Stromal cell of bone marrow (primary cell): ENCODE measurements around the gene RGS12.
"Not testable (repeated sequence)": the region's sequence is repeated elsewhere in the genome, so short reads cannot be mapped to it uniquely, and the experiment has no call there.

Source experiments
- DNase-seq: peaks from one replicate; pipeline ENCODE4 v3.0.0-alpha.2; 2012; ENCODE audit warnings: low read depth

RGS12 gene

DNA sequence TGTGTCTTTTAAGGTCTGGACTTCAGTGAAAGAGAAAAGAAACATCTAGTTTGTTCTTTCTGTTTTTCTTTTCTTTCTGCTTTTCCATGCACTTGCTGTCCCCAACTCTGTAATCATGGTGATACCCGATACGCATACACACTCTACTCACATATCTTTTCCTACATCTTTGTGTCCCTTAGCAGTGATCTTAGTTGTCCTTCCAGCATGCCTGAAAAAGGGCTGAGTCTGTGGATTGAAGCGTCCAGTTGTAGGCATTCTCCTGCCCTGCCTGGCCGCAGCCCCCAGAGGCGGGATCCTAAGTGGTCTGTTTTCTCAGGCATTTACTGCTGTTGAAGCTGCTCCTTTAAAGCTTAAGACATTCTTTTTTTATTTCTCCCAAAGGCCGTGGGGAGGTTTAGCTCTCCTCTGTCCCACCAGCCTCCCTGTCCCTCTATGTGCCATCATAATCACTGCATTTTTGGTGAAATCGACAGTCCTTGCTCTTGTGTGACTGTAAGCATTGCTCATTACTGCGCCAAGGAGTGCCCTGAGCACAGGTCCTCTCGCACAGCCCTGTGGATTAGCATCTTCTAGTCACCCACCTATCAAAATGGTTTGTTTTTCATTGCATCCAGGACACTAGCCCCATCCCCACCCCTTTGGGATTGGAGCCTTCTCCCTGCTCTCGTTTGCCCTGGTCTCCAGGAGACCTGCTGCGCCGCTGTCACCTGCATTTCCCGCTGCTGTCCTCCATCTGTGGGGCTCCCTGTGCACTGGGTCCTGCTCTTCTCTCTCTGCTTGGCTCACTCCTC is 4.4 kb downstream of the RGS12 start:
- DNase-seq: no peak

DNA sequence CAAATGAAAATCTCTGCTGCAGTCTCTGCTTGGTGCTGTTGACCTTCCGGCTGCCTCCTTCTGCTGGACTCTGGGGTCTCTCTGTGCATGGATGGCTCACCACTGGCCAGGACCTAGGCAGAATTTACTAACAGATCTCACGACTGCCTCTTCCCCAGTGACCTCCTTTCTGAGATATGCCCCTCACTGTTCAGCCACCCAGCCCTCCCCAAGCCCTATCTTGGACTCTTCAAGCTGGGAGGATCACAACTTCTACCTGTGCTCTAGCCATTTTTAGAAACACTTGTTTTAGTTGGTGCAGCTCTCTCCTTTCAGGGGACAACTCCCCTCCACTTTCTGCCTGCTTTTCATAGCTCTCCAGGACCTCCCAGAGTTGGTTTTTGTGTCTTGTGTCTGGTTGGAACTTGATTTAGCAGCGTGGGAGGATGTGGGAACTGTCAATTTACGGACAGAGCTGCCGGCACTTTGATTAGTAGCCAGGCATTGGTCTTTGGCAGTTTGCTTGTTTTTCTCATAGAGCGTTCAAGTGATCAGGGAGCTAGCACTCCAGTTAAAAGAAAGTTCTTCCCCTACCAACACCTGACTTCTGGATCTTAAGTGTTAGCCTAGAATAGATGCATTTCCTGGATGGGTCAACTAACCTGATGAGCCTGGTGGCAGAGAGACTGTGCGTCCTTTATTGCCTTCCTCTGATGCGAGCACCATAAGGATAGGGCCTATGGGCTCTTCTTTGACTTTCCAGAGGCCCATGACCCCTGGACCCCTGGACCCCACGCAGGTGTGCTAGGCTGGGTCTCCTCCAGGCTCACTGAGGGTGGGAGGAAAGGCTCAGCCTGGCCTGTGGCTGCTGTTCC is 6.5 kb downstream of the RGS12 start:
- DNase-seq: no peak

DNA sequence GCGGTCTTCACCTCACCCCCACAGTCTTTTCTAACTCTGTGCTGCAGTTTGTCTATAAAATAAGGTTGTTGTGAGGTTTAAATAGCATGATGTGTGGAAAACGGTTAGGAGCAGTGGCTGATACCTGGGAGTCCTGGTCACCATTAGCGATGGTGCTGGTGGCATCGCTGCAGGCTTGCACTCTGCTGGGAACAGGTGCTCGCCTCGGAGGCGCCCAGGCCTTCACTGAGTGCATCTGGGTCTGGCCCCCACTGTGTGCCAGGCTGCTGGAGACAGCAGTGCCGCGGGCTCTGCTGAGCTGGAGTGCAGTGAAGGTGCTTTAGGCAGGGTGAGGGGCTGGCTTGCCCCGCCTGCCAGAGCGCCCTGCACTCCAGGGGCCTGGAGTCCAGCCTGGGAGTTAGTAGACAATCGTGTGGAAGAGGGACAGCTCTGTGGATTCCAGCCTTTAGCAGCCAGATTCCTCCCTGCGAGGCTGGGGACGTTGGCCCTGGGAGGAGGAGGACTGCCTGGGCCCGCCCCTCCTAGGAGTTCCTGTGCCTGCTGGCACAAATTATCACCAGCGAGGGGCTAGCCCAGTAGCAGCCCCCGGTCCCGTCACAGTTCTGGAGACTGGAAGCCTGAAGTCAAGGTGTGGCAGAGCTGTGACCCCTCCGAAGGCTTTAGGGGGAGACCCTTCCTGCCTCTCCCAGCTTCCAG is 7.3 kb downstream of the RGS12 start:
- DNase-seq: no peak

DNA sequence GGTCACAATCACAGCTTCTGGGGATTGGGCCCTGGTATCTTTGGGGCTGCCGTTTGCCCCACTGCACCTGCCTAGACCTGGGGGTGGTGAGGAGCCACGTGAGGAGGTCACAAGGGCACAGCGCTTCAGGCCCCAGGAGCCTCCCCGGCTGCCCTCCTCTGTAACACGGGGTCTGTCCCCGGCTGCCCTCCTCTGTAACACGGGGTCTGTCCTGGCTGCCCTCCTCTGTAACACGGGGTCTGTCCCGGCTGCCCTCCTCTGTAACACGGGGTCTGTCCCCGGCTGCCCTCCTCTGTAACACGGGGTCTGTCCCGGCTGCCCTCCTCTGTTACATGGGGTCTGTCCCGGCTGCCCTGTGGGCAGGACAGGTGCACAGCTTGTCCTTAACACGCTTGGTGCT is 8.1 kb downstream of the RGS12 start:
- DNase-seq: not testable (repeated sequence)

DNA sequence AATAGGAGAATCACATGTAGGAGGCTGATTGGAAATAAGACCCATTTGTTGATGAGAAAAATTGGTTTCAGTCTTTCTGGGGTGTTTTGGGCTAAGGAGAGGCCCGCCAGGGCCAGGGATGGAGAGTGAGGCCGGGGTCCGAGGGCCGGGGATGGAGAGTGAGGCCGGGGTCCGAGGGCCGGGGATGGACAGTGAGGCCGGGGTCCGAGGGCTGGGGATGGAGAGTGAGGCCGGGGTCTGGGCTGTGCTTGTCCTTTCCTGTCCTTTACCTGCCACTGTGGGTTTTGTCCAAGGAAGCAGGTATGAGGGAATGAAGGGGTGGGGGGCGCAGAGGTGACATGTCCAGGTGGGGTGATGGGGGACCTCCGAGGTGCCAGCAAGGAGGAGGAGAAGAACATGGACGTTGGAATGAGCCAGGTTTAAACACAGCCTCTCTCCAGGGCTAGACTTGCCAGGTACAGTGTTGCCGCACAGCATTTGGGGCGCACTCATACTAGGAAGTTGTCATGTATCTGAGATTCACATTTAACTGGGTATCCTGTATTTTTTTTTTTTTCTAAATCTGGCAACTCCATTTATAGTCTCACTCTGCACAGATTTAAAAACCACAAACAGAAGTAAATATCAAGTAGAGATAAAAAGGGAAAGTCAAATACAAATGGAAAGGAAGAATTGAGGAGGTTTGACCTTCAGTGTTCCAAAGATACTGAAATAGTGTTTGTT is 8.8 kb downstream of the RGS12 start:
- no peak for DNase-seq

DNA sequence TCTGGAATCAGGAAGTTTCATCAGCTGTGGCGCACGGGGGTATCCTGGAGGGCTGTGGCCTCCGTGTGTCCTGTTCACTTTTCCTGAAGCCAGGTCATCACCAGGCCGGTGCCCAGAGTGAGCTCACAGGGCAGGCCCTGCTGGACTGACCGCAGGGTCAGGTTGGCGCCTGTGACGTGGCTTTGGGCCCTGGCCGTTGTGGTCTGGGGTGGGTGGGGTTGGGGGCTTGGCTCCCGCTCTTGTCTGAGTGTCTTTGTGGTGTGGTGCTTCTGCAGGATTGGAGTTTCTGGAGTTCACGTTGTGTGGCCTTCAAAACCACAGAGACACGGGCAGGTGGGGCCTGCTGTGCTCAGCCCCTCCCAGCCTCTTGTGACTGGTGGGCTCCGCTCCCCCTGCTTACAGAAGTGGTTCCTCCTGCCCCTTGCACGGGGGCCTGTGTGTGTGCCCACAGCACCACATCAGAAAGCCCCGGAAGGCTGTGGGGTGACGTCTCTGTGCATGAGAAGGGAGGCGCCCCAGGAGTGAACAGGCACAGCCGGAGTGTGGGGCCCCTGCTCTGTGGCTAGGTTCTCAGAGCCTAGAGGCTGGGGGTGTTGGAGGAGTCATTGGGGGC is 9.5 kb downstream of the RGS12 start:
- DNase-seq: no peak

DNA sequence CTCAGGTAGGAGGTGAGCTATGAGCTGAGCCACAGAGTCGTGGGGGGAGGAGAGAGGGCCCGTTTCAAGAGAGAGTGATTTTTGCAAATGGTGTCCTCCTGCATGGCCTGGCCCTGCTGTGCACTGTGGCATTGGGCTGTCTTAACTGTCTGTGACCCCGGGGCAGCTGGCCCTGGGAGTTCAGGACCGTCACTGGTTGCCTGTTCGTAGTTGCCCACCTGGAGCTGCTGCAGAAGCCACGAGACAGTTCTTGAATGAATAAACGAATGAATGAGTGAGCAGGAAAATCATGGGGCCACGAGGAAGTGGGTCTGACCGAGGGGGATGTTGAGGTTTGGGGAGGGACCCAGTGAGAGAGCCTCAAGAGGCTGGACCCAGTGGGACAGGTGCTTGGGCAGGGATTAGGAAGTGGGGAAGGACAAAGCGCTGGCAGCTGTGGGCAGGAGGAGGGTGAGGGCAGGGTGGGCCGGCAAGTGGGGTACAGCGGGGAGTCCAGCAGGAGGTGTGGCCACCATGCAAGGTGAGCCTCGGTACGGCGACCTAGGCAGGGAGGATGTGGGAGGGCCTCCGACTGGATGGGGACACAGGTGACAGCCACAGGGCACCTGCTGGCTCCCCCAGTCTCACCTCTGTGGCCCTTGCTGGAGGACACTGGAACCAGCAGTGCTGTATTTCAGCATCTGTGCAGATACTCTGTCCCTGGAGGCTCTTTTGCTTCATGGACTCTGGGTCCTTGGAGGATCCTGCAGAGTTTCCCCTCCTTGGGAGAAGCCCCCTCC is 10.2 kb downstream of the RGS12 start:
- DNase-seq: no peak

DNA sequence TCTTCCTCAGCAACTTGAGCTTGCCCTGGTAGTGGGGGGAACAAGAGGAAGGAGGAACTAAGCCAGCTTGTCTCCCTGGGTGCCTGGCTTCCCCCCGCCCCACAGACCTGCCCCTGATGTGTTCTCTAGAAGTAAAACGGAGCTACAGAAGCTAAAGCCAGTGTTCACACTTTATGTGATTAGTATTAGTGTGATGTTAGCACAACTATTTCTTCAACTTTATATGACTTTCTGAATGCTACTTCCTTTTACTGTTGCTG is 10.7 kb downstream of the RGS12 start:
- no peak for DNase-seq

DNA sequence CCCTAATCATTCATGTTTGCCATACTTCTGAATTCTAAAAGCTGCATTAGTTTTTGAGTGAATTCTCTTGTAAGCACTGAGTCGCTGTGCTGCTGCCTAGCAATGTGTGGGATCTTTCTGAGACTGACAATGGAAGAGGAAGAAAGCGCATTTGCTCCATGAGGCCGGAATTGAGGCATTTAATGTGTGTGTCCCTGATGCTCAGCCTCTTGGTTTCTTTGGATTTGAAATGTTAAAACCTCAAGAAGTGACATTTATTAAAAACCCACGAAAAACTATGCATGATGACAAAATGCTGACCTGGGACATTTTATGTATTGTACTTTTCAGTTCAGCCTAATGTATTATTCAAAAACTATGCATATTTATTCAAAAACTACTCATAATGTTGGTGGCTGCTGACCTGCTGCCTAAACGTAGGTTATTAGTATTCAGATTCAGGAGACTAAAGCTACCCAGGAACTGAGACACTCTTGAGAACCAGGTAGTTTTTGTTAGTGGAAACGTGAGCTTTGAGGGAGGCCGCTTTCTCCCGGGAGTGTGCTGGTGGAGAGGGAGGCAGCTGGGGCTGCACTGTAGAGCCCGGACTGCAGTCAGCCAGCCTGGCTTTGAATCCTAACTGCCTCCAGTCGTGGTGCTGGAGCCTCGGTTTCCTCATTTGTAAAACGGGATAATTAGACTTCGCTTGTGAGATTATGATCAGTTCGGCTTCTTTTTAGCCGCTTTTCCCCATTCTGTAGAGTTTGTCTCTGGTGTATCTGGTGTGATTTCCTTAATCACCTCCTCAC is 11.3 kb downstream of the RGS12 start:
- no peak for DNase-seq

DNA sequence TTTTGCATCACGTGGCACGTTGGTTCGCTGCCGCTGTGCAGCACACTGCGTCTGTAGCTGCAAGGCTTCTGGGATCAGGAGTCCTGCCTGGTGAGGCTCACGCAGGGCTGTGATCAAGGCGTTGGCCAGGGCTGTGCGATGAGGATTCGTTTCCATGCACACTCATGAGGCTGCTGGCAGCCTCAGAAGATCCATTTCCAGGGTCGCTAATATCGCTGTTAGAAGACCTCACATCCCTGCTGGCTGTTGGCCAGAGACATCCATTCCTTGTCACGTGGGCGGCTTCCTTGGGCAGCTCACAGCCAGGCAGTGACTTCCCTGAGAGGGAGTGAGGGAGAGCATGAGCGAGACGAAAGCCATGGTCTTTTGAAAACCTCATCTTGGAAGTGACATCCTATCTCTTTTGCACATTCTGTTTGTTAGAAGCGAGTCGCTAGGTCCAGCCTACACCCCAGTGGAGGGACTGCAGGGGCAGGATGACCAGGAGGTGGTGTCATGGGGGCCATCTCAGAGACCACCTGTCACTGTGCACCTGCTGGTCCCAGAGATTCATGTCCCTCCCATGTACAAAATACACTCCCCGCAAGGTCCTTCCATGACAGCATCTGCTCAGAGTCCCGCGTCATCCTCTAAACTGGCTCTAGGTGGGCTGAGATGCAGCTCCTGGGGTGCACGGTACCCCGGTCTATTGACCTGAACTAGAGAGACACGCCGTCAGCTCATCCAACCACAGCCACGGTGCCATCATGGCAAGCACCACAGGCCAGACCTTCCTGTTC is 12.2 kb downstream of the RGS12 start:
- no peak for DNase-seq

DNA sequence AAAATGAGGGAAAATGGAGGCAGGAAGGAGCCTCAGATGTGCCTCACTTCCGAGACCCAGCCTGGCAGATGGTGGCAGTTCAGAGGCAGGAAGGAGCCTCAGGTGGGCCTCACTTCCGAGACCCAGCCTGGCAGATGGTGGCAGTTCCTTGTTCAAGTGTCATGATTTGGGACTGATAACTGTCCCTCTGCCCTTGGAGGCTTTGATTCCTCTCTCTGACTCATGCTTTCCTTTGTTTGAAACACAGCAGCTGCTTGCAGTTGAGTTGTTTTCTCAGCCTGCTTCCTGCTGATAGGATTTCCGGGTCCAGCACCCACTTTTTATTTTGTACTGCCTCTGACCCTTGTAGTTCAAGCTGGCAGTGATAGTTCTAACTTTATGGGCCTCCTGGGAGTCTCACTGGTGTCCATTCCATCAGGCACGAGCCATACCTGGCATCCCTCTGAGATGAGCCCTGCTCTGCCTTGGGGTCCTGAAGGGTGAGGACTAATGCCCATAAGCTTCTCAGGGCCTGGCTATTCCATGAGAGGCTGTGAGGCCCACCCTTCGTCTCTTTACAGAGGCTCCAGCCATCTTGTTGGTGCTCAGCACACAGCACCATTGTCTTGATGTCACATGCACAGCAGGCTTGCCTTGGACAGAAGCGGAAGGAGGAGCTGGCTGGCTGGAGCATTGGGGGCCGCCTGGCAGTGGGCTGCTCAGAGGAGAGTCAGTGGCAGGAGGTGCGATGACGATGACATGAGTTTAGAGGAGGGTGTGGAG is 13.0 kb downstream of the RGS12 start:
- DNase-seq: no peak

DNA sequence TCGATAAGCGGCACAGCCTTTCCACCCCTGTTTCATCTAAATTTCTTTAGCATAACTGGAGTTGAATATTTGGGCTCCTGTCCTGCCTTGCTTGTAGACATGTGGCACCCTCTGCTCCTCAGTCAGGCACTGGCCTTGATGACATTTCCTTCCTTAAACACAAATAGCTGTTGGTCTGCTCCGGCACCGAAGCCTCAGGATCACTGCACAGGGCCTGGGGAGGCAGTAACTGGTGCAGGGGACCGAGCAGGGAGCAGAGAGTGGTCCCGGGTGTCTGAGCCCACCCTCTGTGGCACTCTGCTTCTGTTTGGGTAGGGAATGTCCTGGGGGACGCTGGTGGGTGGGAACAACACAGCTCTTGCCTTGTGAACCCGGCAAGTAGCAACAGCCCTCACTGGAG is 13.6 kb downstream of the RGS12 start:
- DNase-seq: no peak

DNA sequence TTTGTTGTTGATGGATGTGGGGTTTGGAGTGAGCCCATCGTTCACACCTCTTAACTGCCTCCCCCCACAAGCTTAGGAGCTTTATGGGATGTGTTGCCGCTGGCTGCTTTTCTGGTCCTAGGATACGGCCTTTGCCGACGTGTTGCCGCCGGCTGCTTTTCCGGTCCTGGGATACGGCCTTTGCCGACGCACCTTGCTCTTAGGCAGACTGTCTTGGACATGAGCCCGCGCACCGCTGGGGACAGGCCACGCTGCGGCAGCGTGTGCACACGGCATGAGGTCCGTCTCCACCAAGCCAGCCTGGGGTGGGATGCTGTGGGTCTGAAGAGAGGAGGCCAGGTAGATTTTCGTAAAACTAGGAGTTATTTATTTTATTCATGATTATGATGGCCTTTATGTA is 14.2 kb downstream of the RGS12 start:
- DNase-seq: no peak

DNA sequence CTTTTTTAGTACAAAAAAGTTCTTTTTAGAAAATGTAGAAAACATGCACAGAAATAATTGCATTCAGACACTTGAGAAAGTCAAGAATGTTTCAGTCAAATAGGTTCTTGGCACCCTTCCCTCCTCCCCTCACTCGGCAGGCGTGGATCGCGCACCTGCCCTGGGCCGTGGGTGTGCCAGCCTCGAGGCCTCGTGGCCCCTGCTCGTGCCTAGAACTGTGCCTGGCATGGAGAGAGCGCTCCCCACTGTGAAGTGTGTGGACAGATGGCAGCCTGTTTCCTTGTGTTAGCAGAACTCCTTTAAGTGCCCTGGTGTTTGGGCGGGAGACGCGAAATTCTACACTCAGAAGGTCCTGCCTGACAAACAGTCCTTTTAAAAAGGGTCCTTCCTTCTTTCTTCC is 14.7 kb downstream of the RGS12 start:
- no peak for DNase-seq

DNA sequence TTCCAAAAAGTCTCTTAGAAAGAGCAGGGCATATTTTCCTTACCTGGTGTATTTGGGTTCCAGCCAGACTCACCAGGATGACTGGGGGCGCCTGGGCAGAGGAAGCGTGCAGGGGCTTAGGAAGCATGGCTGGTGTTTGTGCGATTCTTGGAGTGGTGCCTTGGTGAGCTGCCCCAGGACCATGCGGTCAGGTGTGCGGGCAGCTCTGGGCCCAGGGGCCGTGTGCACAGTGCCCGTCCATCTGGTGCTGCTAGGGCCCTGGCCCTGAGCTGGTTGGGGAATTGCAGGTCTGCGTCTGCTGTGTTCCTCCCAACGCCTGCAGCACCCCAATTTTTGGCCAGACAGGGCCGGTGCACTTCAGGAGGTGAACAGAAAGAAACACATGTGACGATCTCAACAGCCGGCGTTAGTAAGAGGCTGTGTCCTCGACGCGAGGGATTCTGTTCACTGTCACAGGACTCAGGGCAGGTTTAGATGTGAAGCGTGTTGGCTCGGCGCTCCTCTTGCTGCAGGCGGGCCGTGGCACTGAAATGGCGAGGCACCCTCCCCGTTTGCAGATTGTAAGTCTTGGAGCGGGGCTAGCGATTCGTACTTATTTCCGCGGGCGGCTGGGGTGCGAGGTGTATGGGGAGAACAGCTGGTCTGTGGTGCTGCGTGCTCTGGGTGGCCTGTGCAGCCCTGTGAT is 15.2 kb downstream of the RGS12 start:
- DNase-seq: no peak

DNA sequence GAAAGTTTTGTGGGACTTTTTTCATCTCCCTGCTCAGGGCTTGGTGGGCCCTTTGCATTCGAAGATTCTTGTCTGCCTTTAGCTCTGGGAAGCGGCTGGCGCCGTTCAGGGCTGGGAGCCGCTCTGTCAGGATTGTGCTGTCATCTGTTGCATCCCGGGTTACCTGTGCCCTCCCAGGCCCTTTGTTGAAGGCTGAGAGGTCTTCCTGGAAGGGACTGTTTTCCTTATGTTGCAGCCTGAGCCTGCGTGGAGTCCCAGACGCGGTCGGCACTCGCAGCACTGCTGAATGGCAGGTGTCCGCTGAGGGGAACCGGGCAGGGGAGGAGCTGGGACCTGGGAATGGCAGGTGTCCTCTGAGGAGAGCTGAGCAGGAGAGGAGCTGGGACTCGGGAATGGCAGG is 15.9 kb downstream of the RGS12 start:
- DNase-seq: no peak

DNA sequence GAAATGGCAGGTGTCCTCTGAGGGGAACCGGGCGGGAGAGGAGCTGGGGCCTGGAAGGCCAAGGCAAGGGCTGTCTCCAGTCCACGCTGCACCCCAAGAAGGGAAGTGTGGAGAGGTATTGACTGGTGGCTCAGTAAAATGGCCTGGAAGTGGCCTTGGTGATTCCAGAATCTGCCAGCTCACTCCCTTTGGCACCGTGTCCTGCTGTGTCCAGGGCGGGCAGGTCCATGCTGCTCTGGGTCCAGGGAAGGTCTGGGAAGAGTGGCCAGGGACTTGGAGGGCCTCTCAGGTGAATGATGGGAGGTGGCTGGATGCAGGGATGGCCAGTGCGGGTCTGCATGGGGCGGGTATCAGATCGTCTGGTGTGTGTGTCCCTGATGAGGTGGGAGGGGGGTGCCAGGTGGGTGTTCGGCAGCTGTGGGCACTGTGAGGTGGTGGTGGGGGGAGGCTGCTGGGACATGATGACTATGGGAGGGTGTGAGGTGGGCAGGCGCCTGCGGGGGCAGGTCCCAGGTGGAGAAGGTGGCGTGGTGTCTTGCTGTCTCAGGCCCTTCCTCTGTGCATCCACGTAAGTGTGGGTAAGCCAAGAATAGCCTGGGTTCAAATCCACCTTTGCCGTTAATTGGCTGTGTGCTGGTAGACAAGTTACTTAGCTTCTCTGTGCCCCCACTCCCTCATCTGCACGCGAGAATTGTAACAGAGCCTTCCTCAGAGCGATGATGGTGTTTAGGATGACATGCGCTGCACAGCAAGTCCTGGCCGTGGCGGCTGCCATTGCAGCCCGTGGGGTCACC is 17.7 kb downstream of the RGS12 start:
- DNase-seq: no peak

DNA sequence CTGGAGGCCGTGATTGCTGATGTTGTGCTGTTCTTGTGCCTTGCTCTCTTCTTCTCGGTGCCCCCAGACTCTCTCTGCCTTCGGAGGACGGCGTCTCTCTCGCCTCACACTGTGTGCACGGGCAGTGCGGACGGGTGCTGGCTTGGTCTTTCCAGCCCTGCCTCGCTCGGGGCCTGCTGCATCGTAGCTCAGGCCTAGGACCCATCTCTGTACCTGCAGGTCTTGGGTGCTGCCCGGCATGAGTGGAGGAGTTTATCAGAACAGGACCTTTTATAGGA is 18.2 kb downstream of the RGS12 start:
- DNase-seq: no peak
